Caco-2 (cell line): ENCODE measurements around the gene LEMD2. TPM values are rescaled to one million over a fixed set of nuclear protein-coding genes. Genes with fewer than 3 reads are reported as not detected.
A peak's percentile ranks its signal among the peaks of the same experiment; 100 is the strongest.

Source experiments
- BruUV-seq: library from RNA; stranded (reverse); fragments of 400-500 nt; replicated peaks from 2 replicates; lab custom pipeline; 2021; lab: Mats Ljungman, UMichigan
- CTCF ChIA-PET: fragments of 300-600 bp; sonication (Branson Sonifier 250); formaldehyde crosslinking; loops from one replicate; lab custom pipeline; 2022; ENCODE audit warnings: antibody characterized with exemption; lab: Charles Lee
- POLR2A ChIA-PET: fragments of 300-600 bp; sonication (Branson Sonifier 250); formaldehyde crosslinking; loops from one replicate; lab custom pipeline; 2022; ENCODE audit warnings: antibody characterized with exemption; lab: Charles Lee
- DNase-seq, 2 experiments: peaks; one replicate each; pipeline versions ENCODE4 v3.0.0 to v3.0.0-alpha.2; 2020 to 2022
- H3K27me3 ChIP-seq: replicated peaks from 2 replicates; pipeline ENCODE4 v1.6.0; 2011; ENCODE audit warnings: low read length; ENCODE audit not compliant: control insufficient read depth, insufficient read depth
- H3K36me3 ChIP-seq: 2 replicates; pipeline ENCODE4 v1.5.1; 2011; ENCODE audit warnings: low read length; ENCODE audit not compliant: control insufficient read depth, insufficient read depth
- H3K4me1 ChIP-seq: fragments of 250-450 bp; sonication (Bioruptor Pico); 2 replicates; pipeline ENCODE4 v1.5.1; 2020; ENCODE audit warnings: mild to moderate bottlenecking
- H3K4me3 ChIP-seq: 2 replicates; pipeline ENCODE4 v1.5.1; 2011; ENCODE audit warnings: low read depth, mild to moderate bottlenecking, control low read depth, low read length
- H3K9me3 ChIP-seq: fragments of 250-450 bp; sonication (Bioruptor Pico); 2 replicates; pipeline ENCODE4 v1.5.1; 2020; ENCODE audit warnings: mild to moderate bottlenecking, moderate library complexity
- H3K27ac Mint-ChIP-seq: one replicate; pipeline ENCODE4 v1.8.0; 2022; ENCODE audit warnings: mixed read lengths; ENCODE audit not compliant: unreplicated experiment
- H3K27me3 Mint-ChIP-seq: one replicate; pipeline ENCODE4 v1.8.0; 2022; ENCODE audit warnings: mixed read lengths; ENCODE audit not compliant: insufficient read depth, unreplicated experiment
- H3K36me3 Mint-ChIP-seq: one replicate; pipeline ENCODE4 v1.8.0; 2022; ENCODE audit warnings: mild to moderate bottlenecking, mixed read lengths; ENCODE audit not compliant: insufficient read depth, unreplicated experiment
- H3K4me1 Mint-ChIP-seq: one replicate; pipeline ENCODE4 v1.8.0; 2022; ENCODE audit warnings: low read depth, mixed read lengths; ENCODE audit not compliant: unreplicated experiment
- H3K4me3 Mint-ChIP-seq: one replicate; pipeline ENCODE4 v1.8.0; 2022; ENCODE audit warnings: mild to moderate bottlenecking, moderate library complexity, mixed read lengths; ENCODE audit not compliant: unreplicated experiment
- H3K9me3 Mint-ChIP-seq: one replicate; pipeline ENCODE4 v1.8.0; 2022; ENCODE audit warnings: mixed read lengths; ENCODE audit not compliant: unreplicated experiment
- CTCF ChIP-seq, 2 experiments: fragments of 200-600 bp in 1 of 2; IDR thresholded peaks; 1 replicate in 1 of 2; 2 replicates in 1 of 2; pipeline versions ENCODE4 v1.5.1 to v1.8.0; 2011 to 2022; ENCODE audit warnings: antibody characterized with exemption in 1 of 2, control low read depth in 1 of 2, inconsistent platforms in 1 of 2, low read depth in 1 of 2, low read length in 1 of 2, mild to moderate bottlenecking in 1 of 2, moderate library complexity in 1 of 2; ENCODE audit not compliant: insufficient read depth in 1 of 2, severe bottlenecking in 1 of 2, unreplicated experiment in 1 of 2
- intact Hi-C: fragments of 100-400 bp; cut with micrococcal nuclease; formaldehyde crosslinking; loops from one replicate; pipeline ENCODE4 v1.10.0; 2022; ENCODE audit not compliant: unreplicated experiment
- total RNA-seq: library from RNA; stranded (reverse); gene quantifications from 2 replicates; pipeline ENCODE4 v1.2.3, GENCODE V29; 2022

The LEMD2 gene
- total RNA-seq, 1 experiment from 2014 or later: 53.2 TPM

DNA sequence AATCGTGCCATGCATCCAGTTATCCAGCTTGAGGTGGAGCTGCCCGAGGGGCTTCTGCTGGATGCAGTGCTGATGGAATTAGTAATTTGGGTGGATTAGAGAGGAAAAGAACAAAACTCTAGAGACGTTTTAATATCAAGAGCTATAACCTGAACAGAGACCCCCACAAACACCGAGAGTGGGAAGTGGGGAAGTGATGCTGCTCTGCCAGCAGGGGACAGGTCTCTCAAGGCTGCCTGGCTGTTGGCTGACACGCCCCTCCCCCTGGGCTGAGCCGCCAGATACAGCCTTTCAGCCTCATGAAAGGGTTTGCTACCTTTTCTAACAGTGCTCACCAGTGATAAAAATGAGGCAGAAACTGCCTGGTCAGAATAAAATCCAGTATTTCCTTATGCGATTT, 9.6 kb downstream of the LEMD2 start:
- BruUV-seq: no TSS peak
- H3K4me3 Mint-ChIP-seq: no peak overlapping the region
- no peaks in the 10 kb centered on the region for H3K9me3 ChIP-seq
- H3K36me3 Mint-ChIP-seq: peaks cover 61% of the 10 kb centered on the region
- no peak overlapping the region for H3K4me3 ChIP-seq
- peaks cover 5% of the 10 kb centered on the region; the same call in 1 of the 2 replicates for H3K4me1 ChIP-seq
- no peaks in the 10 kb centered on the region for H3K27me3 Mint-ChIP-seq
- peak in 1 of 2 experiments; percentile 24 for DNase-seq
- ChIA-PET POLR2A (interaction anchor here (0.6 kb wide), 1 partner anchor 28 kb away, joined by 3 read pairs; no protein-coding TSS in a partner anchor), CTCF (interaction anchor here (0.6 to 1.0 kb wide), 3 partner anchors 56 to 248 kb away, joined by 3 read pairs; no protein-coding TSS in a partner anchor)
- peaks cover 7% of the 10 kb centered on the region for H3K4me1 Mint-ChIP-seq
- peaks cover 3% of the 10 kb centered on the region for H3K36me3 ChIP-seq
- no peak overlapping the region for H3K27ac Mint-ChIP-seq
- peak in 1 of 2 experiments; percentile 43 for TF ChIP-seq CTCF (IDR thresholded peaks at IDR 0.05; ENCODE audit: insufficient read depth in 1 of 2, low read depth in 1 of 2, low read length in 1 of 2, severe bottlenecking in 1 of 2, unreplicated experiment in 1 of 2)
- H3K9me3 Mint-ChIP-seq: no peaks in the 10 kb centered on the region
- intact Hi-C loops: no loop called here
- no peaks in the 10 kb centered on the region for H3K27me3 ChIP-seq

DNA sequence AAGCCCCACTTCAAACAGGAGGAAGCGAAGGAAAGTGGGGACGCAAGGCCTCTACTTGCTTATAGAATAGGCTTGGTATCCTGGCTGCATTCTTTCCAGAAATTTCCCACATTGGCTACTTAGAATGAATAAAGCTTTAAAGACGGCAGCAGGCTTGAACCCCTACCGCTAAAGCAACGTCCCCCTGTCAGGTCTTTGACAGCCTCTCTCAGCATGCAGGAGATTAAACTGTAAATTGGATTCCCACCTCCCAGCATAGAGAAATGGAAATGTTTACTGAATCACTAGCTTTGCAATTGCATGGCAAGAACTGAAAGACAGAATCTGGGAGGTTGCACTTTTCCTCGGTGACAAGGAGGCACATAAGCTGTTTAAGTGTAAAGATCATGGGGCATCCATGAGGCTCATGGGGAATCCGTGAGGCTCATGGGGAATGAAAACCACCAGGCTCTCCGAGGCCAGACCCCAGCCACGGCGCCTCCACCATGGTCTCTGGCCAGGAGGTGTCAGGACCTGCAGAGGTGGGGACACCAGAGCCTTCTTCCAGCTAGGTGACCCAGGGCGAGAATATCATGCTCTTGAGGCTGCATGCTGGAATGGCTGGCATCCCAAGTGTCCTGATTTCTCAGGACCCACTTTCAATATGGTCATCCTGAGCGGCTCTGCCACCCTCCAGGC, 10.3 kb downstream of the LEMD2 start:
- Histone ChIP-seq H3K27me3 (no peaks in the 10 kb centered on the region), H3K4me1 (peaks cover 5% of the 10 kb centered on the region; the same call in 1 of the 2 replicates), H3K4me3 (no peak overlapping the region), H3K36me3 (peaks cover 3% of the 10 kb centered on the region), H3K9me3 (no peaks in the 10 kb centered on the region)
- intact Hi-C loops: no loop called here
- no TSS peak for BruUV-seq
- no peak overlapping the region for H3K27ac Mint-ChIP-seq
- peaks cover 60% of the 10 kb centered on the region for H3K36me3 Mint-ChIP-seq
- no peaks in the 10 kb centered on the region for H3K9me3 Mint-ChIP-seq
- no peak for TF ChIP-seq CTCF (IDR thresholded peaks at IDR 0.05; ENCODE audit: insufficient read depth in 1 of 2, low read depth in 1 of 2, low read length in 1 of 2, severe bottlenecking in 1 of 2, unreplicated experiment in 1 of 2)
- CTCF ChIA-PET: interaction anchor here (0.6 to 1.0 kb wide), 2 partner anchors 56 to 248 kb away, joined by 3 read pairs; no protein-coding TSS in a partner anchor
- no peak for DNase-seq
- H3K4me1 Mint-ChIP-seq: peaks cover 7% of the 10 kb centered on the region
- H3K27me3 Mint-ChIP-seq: no peaks in the 10 kb centered on the region
- H3K4me3 Mint-ChIP-seq: no peak overlapping the region
- POLR2A ChIA-PET: interaction anchor here (0.6 kb wide), 1 partner anchor 67 kb away, joined by 3 read pairs; the partner anchor contains the start of gene UQCC2

DNA sequence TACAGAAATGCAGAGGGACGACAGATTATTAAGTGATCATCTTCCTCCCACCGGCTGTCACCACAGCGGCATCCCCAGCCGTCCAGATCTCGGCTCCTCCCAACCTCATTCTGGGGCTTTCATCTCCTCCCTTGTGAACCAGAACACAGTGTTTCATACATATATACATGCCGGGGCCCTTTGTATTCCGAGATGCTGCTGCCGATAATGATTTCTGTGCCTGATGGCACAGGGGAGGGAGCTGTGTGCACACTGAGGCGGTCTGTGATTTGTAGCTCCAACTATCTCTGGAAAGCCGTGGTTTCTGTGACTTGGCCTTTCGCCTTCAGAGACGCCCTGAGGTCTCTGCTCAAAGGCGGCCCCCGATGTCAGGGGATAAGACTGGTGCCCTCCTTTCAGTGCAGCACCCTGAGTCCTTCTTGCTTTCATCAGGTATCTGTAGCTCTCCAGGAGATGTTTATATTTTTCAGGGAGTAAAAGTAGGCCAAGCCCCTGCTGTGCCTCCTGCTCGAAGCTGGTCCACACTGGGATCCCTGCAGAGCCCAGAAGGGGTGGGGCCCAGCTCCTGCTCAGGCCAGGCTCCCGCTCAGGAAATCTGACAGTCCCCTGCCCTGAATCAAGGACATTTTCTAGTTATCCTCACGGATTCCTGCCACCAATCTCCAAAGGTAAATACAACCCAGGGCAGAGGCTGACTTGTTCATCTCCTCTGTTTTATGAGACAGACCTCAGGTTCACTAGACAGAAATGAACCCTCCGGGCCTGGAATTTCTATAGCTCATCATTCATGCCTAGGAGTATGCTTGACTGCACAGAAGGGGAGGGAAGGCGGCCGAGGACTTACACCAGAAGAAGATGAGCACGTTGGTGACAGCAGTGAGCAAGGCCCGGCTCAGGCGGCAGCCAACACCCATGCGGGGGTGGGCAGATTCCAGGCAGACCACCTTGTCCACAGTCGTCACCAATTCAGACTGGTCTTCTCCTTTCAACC, 11.2 kb downstream of the LEMD2 start:
- CTCF ChIA-PET: no interaction called here

More for the DNA sequence above, 11.2 kb downstream of the LEMD2 start:
- no peak for DNase-seq
- Histone ChIP-seq H3K4me3 (no peak overlapping the region), H3K4me1 (peaks cover 5% of the 10 kb centered on the region; the same call in 1 of the 2 replicates), H3K27me3 (no peaks in the 10 kb centered on the region), H3K9me3 (no peaks in the 10 kb centered on the region), H3K36me3 (peaks cover 4% of the 10 kb centered on the region)
- no peak overlapping the region for H3K27ac Mint-ChIP-seq
- H3K36me3 Mint-ChIP-seq: peaks cover 55% of the 10 kb centered on the region
- no peaks in the 10 kb centered on the region for H3K9me3 Mint-ChIP-seq
- BruUV-seq: no TSS peak
- POLR2A ChIA-PET: interaction anchor here (0.6 kb wide), 1 partner anchor 66 kb away, joined by 3 read pairs; the partner anchor contains the start of gene UQCC2
- H3K27me3 Mint-ChIP-seq: no peaks in the 10 kb centered on the region
- H3K4me1 Mint-ChIP-seq: peaks cover 7% of the 10 kb centered on the region
- intact Hi-C loops: no loop called here
- H3K4me3 Mint-ChIP-seq: no peak overlapping the region
- TF ChIP-seq CTCF (IDR thresholded peaks at IDR 0.05; ENCODE audit: insufficient read depth in 1 of 2, low read depth in 1 of 2, low read length in 1 of 2, severe bottlenecking in 1 of 2, unreplicated experiment in 1 of 2): no peak
